ENCODE data around the gene PTPN22.
"Not testable (repeated sequence)": the region's sequence is repeated elsewhere in the genome, so short reads cannot be mapped to it uniquely, and the experiment has no call there.

Gene PTPN22

DNA sequence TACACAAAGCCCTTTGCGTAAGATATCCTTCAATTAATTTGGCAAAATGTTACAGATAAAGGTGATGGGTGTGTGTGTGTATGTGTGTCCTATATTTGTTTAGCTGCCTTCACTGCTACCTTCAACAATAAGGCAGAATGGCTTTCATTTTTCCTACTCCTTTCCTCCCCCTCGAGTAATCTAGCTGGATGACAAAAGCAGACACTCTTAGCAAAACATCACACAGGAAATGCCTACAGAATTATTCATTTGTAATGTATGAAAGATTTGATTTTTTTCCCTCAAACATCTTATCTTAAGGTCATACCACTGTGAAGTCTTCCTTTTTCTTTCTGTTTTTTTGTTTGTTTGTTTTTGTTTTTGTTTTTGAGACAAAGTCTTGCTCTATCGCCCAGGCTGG lies 10.6 kb downstream of the PTPN22 start:
- H3K4me1 ChIP-seq (ENCODE audit: control insufficient read depth, insufficient read depth, low read length): no peaks in the 10 kb centered on the region
- H3K36me3 ChIP-seq (ENCODE audit: control insufficient read depth, insufficient read depth, low read length): no peaks in the 10 kb centered on the region
- H3K4me3 ChIP-seq (ENCODE audit: low read depth, low read length): no peak overlapping the region
- no peaks in the 10 kb centered on the region for H3K27me3 ChIP-seq (ENCODE audit: control insufficient read depth, insufficient read depth, low read length)
- H3K9me3 ChIP-seq (ENCODE audit: control insufficient read depth, insufficient read depth, low read depth, low read length): no peaks in the 10 kb centered on the region
- no peak overlapping the region for H3K9ac ChIP-seq (ENCODE audit: low read length)
- H3K27ac ChIP-seq (ENCODE audit: low read depth, low read length): no peak overlapping the region

DNA sequence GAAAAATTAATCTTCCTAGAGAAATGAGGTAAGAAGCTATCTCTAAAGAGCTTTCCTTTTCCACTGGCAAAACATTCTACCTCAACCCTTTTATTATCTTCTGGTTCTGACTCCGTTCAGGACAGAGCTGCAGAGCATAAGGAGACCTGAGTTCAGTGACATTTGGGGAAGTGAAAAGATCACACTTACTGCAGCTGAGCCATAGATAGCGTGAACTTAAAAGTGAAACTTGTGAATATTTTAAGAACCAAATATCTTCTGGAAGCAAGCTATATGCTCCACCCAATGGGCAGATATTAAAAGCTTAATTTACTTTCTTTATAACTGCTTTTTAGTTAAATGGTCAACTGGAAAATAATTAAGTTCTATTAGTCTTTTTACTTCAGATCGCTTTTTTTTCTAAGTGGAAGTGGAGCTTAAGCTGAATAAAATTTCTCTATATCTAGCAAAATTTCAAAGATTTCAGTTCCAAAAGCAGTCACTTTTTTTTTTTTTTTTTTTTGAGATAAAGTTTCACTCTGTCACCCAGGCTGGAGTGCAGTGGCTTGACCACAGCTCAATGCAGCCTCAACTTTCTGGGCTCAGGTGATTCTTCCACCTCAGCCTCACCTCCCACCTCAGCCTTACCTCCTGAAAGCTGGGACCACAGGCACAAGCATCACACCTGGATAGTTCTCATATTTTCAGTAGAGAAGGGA lies 11.9 kb downstream of the PTPN22 start:
- Histone ChIP-seq H3K36me3 (ENCODE audit: control insufficient read depth, insufficient read depth, low read length) (no peaks in the 10 kb centered on the region), H3K4me1 (ENCODE audit: control insufficient read depth, insufficient read depth, low read length) (no peaks in the 10 kb centered on the region), H3K9ac (ENCODE audit: low read length) (no peak overlapping the region), H3K27me3 (ENCODE audit: control insufficient read depth, insufficient read depth, low read length) (no peaks in the 10 kb centered on the region), H3K27ac (ENCODE audit: low read depth, low read length) (no peak overlapping the region), H3K9me3 (ENCODE audit: control insufficient read depth, insufficient read depth, low read depth, low read length) (no peaks in the 10 kb centered on the region), H3K4me3 (ENCODE audit: low read depth, low read length) (no peak overlapping the region)

DNA sequence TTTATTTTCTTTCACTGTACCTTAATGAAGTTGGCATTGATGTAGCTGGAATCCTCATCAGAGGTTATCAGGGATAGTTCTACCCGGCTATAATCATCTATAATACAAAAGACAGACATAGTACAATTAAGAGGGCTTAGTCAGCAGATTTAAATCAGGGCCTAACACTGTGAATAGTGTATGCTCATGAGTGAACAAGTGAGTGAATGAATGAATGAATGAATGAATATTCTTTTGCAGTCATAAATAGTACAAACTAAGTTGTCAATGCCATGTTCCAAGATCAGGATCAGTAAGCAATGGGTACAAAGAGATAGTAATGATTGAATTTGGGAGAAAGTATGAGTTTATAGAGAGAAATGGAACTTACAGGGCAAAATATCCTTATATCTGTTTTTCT lies 12.5 kb downstream of the PTPN22 start:
- Histone ChIP-seq H3K9ac (ENCODE audit: low read length) (no peak overlapping the region), H3K4me3 (ENCODE audit: low read depth, low read length) (no peak overlapping the region), H3K27me3 (ENCODE audit: control insufficient read depth, insufficient read depth, low read length) (no peaks in the 10 kb centered on the region), H3K36me3 (ENCODE audit: control insufficient read depth, insufficient read depth, low read length) (no peaks in the 10 kb centered on the region), H3K27ac (ENCODE audit: low read depth, low read length) (no peak overlapping the region), H3K9me3 (ENCODE audit: control insufficient read depth, insufficient read depth, low read depth, low read length) (no peaks in the 10 kb centered on the region), H3K4me1 (ENCODE audit: control insufficient read depth, insufficient read depth, low read length) (no peaks in the 10 kb centered on the region)

DNA sequence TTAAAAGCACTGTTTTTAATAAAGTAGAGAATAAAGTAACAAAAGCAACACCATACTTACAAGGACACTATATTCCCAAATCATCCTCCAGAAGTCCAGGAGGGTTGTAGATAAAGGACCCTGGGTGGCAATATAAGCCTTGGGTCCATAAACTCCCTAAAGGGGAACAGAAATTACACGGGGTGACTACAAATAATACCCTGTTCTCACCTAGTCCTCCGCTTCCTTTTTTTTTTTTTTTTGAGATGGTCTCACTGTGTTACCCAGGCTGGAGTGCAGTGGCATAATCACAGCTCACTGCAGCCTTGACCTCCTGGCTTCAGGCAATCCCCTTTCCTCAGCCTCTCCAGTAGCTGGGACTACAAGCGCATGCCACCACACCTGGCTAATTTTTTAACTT lies 13.1 kb downstream of the PTPN22 start:
- Histone ChIP-seq H3K4me1 (ENCODE audit: control insufficient read depth, insufficient read depth, low read length) (no peaks in the 10 kb centered on the region), H3K27me3 (ENCODE audit: control insufficient read depth, insufficient read depth, low read length) (no peaks in the 10 kb centered on the region), H3K4me3 (ENCODE audit: low read depth, low read length) (no peak overlapping the region), H3K36me3 (ENCODE audit: control insufficient read depth, insufficient read depth, low read length) (no peaks in the 10 kb centered on the region), H3K9me3 (ENCODE audit: control insufficient read depth, insufficient read depth, low read depth, low read length) (no peaks in the 10 kb centered on the region), H3K9ac (ENCODE audit: low read length) (no peak overlapping the region), H3K27ac (ENCODE audit: low read depth, low read length) (no peak overlapping the region)

DNA sequence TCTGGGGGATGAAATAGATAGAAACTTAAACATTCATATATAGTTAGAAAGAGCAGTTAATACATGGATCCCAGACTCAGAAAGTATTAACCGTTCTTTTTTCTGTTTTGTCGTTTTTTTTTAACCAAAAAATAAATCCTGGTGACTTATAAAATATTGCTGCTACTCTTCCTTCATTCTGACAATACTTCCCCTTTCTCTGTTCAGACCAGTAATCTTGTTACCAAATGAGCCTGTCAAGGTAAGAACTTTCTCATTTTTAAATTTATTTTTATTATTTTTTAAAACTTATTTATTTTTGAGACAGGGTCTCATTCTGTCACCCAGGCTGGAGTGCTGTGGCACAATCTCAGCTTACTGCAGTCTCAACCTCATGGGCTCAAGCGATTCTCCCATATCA lies 13.7 kb downstream of the PTPN22 start:
- no peak overlapping the region for H3K4me3 ChIP-seq (ENCODE audit: low read depth, low read length)
- H3K27me3 ChIP-seq (ENCODE audit: control insufficient read depth, insufficient read depth, low read length): no peaks in the 10 kb centered on the region
- H3K36me3 ChIP-seq (ENCODE audit: control insufficient read depth, insufficient read depth, low read length): no peaks in the 10 kb centered on the region
- no peak overlapping the region for H3K27ac ChIP-seq (ENCODE audit: low read depth, low read length)
- H3K4me1 ChIP-seq (ENCODE audit: control insufficient read depth, insufficient read depth, low read length): no peaks in the 10 kb centered on the region
- H3K9ac ChIP-seq (ENCODE audit: low read length): no peak overlapping the region
- H3K9me3 ChIP-seq (ENCODE audit: control insufficient read depth, insufficient read depth, low read depth, low read length): no peaks in the 10 kb centered on the region

DNA sequence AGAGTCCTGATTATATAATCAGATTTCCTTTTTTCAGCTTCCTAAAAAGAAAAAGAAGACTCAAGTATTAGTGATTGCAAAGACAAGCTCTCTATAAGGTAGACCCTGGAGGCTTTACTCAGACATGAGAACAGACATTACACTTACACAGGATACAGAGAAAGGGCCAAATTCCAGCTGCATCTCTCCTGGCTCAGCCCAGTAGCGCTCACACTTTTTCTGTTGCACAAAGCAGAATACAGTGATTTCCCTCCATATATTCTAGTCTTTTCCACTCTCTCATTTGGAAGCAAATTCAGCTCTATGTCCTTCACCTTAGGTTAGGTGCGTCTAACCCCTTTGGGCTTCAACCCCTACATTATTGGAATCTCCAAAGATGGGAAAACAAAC lies 15.1 kb downstream of the PTPN22 start:
- Histone ChIP-seq H3K4me1 (ENCODE audit: control insufficient read depth, insufficient read depth, low read length) (no peaks in the 10 kb centered on the region), H3K9ac (ENCODE audit: low read length) (no peak overlapping the region), H3K36me3 (ENCODE audit: control insufficient read depth, insufficient read depth, low read length) (no peaks in the 10 kb centered on the region), H3K4me3 (ENCODE audit: low read depth, low read length) (no peak overlapping the region), H3K27ac (ENCODE audit: low read depth, low read length) (no peak overlapping the region), H3K9me3 (ENCODE audit: control insufficient read depth, insufficient read depth, low read depth, low read length) (no peaks in the 10 kb centered on the region), H3K27me3 (ENCODE audit: control insufficient read depth, insufficient read depth, low read length) (no peaks in the 10 kb centered on the region)

DNA sequence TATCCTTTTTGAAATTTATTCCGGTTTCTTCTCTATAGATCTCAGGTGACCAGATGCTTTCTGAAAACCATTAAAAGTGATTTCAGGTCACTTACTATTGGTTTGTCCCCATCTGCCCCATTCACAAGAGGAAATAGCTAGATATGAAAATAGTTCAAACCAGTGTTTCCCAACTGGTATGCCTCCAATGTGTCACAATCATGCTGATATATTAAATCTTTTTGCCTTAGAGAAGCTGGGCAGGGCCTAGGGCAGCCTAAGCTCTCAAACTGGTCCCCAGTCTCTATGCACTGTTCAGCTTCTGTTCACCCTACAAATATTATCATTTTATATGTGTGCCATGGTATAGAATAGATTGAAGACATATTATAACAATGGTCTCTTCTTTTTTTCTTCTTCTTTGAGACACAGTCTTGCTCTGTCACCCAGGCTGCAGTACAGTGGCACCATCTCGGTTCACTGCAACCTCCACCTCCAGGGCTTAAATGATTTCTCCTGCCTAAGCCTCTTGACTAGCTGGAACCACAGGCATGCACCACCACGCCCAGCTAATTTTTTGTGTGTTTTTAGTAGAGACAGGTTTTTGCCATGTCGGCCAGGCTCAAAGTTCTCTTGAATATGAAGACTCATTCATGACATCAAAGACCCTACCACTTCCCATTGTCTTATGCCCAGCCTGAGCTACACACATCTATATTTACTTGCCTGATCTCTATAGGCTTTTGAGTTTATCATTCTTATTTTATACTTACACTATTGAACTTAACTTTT lies 15.7 kb downstream of the PTPN22 start:
- H3K9me3 ChIP-seq (ENCODE audit: control insufficient read depth, insufficient read depth, low read depth, low read length): no peaks in the 10 kb centered on the region
- no peaks in the 10 kb centered on the region for H3K4me1 ChIP-seq (ENCODE audit: control insufficient read depth, insufficient read depth, low read length)
- no peak overlapping the region for H3K9ac ChIP-seq (ENCODE audit: low read length)
- no peak overlapping the region for H3K27ac ChIP-seq (ENCODE audit: low read depth, low read length)
- H3K4me3 ChIP-seq (ENCODE audit: low read depth, low read length): no peak overlapping the region
- H3K36me3 ChIP-seq (ENCODE audit: control insufficient read depth, insufficient read depth, low read length): no peaks in the 10 kb centered on the region
- H3K27me3 ChIP-seq (ENCODE audit: control insufficient read depth, insufficient read depth, low read length): no peaks in the 10 kb centered on the region

DNA sequence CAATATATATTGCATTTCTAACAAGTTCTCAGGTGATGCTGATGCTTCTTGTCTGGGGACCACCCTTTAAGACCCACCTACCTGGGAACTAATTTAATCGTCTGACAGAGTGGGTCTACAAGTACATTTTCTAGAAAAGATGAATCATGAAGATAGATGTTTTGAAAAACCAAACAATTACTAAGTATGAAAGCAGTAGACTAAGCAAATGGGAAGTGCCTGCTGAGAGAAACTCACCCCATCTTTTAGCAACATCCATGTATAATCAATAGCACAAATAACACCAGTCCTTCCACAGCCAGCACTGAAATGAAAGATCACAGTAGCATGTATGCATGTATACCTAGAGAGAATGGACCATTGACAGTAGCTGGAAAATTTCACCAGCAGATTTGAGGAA lies 17.3 kb downstream of the PTPN22 start:
- Histone ChIP-seq H3K9ac (ENCODE audit: low read length) (no peak overlapping the region), H3K27ac (ENCODE audit: low read depth, low read length) (no peak overlapping the region), H3K4me3 (ENCODE audit: low read depth, low read length) (no peak overlapping the region), H3K9me3 (ENCODE audit: control insufficient read depth, insufficient read depth, low read depth, low read length) (no peaks in the 10 kb centered on the region), H3K36me3 (ENCODE audit: control insufficient read depth, insufficient read depth, low read length) (no peaks in the 10 kb centered on the region), H3K4me1 (ENCODE audit: control insufficient read depth, insufficient read depth, low read length) (no peaks in the 10 kb centered on the region), H3K27me3 (ENCODE audit: control insufficient read depth, insufficient read depth, low read length) (no peaks in the 10 kb centered on the region)

DNA sequence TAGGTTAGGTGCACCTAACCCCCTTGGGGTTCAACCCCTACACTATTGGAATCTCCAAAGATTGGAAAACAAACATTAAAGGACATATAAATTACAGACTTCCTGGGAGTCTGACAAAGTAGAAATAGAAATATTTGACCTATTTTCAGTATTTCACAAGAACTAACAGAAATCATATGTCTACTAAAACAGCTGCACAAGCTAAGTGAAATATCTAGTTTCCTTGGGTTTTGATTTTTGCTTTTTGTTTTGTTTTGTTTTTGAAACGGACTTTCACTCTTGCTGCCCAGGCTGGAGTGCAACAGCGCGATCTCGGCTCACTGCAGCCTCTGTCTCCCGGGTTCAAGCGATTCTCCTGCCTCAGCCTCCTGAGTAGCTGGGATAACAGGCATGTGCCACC lies 18.8 kb downstream of the PTPN22 start:
- not testable (repeated sequence) for H3K36me3 ChIP-seq (ENCODE audit: control insufficient read depth, insufficient read depth, low read length); H3K9me3 ChIP-seq (ENCODE audit: control insufficient read depth, insufficient read depth, low read depth, low read length); H3K27ac ChIP-seq (ENCODE audit: low read depth, low read length)

DNA sequence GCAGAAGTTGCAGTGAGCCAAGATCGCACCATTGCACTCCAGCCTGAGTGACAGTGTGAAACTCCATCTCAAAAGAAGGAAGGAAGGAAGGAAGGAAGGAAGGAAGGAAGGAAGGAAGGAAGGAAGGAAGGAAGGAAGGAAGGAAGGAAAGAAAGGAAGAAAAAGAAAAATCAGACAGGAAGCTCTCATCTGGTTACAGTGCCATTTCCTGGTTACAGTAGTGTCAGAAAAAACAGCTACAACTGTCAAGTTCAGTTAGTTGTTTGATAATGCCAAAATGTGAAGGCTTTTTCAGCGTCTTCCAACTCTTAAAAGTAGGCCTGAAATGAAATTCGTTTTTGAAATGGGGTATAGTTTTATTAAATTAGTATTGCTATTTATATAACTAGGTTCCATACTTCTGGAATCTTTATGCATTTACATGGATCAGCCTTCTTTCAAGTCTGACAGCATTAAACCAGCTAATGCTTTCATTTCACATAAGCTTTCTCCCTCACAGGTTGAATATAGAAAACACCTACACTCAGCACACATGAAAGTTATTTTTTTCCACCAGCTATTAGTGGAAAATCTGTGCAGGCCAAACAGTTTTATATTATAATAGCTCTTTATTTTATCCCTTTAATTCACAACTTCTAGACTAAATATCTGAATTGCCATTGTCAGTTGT lies 21.2 kb downstream of the PTPN22 start:
- H3K27me3 ChIP-seq (ENCODE audit: control insufficient read depth, insufficient read depth, low read length): no peaks in the 10 kb centered on the region
- no peak overlapping the region for H3K9ac ChIP-seq (ENCODE audit: low read length)
- H3K36me3 ChIP-seq (ENCODE audit: control insufficient read depth, insufficient read depth, low read length): no peaks in the 10 kb centered on the region
- no peak overlapping the region for H3K27ac ChIP-seq (ENCODE audit: low read depth, low read length)
- no peak overlapping the region for H3K4me3 ChIP-seq (ENCODE audit: low read depth, low read length)
- H3K9me3 ChIP-seq (ENCODE audit: control insufficient read depth, insufficient read depth, low read depth, low read length): peaks cover 6% of the 10 kb centered on the region; the same call in 1 of the 2 replicates
- no peaks in the 10 kb centered on the region for H3K4me1 ChIP-seq (ENCODE audit: control insufficient read depth, insufficient read depth, low read length)

More for the DNA sequence above, 18.8 kb downstream of the PTPN22 start:
- not testable (repeated sequence) for H3K4me1 ChIP-seq (ENCODE audit: control insufficient read depth, insufficient read depth, low read length); H3K27me3 ChIP-seq (ENCODE audit: control insufficient read depth, insufficient read depth, low read length); H3K9ac ChIP-seq (ENCODE audit: low read length); H3K4me3 ChIP-seq (ENCODE audit: low read depth, low read length)

DNA sequence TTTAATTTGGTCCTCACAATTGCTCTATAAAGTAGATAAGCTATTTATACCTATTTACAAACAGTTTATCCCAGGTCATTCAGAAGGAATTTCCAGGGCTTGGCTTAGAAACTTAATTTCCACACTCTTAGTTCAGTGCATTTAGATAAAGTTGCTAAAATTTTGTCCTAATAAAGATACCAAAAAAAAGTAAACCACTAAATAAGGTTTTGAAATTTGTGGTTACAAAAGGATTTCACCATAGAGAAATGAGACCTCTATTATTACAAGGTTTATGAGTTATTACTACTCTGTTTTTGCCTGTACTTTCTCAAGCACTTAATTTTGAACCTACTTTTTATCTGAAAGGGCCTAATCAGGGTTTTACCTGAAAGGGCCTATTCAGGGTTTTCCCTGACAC lies 22.4 kb downstream of the PTPN22 start:
- no peak overlapping the region for H3K27ac ChIP-seq (ENCODE audit: low read depth, low read length)
- no peaks in the 10 kb centered on the region for H3K36me3 ChIP-seq (ENCODE audit: control insufficient read depth, insufficient read depth, low read length)
- no peak overlapping the region for H3K9ac ChIP-seq (ENCODE audit: low read length)

More for the DNA sequence above, 22.4 kb downstream of the PTPN22 start:
- Histone ChIP-seq H3K27me3 (ENCODE audit: control insufficient read depth, insufficient read depth, low read length) (no peaks in the 10 kb centered on the region), H3K4me1 (ENCODE audit: control insufficient read depth, insufficient read depth, low read length) (no peaks in the 10 kb centered on the region), H3K4me3 (ENCODE audit: low read depth, low read length) (no peak overlapping the region), H3K9me3 (ENCODE audit: control insufficient read depth, insufficient read depth, low read depth, low read length) (peaks cover 6% of the 10 kb centered on the region; the same call in 1 of the 2 replicates)
